SK-N-SH (cell line): ENCODE data around the gene MAP3K5. TPM values are rescaled to one million over a fixed set of nuclear protein-coding genes. Genes with fewer than 3 reads are reported as not detected.
A peak's percentile ranks its signal among the peaks of the same experiment; 100 is the strongest.

Experiments
- CTCF ChIA-PET: fragments of 300-600, 350-600 bp; formaldehyde crosslinking; extraction: SDS; loops from one replicate; lab custom pipeline; 2021; lab: Yijun Ruan, JAX
- POLR2A ChIA-PET: fragments of 350-600 bp; sonication (Branson Sonifier 250); formaldehyde crosslinking; extraction: SDS; loops from one replicate; lab custom pipeline; 2020; ENCODE audit warnings: antibody characterized with exemption, inconsistent platforms; lab: Yijun Ruan, JAX
- DNase-seq: peaks from one replicate; pipeline ENCODE4 v3.0.0; 2012
- H2AFZ ChIP-seq: fragments of 200-600 bp; sonication (generic); 2 replicates; pipeline ENCODE4 v1.8.1; 2016; ENCODE audit warnings: antibody characterized with exemption, mild to moderate bottlenecking, low read depth
- H3F3A ChIP-seq: fragments of 200-600 bp; sonication (generic); replicated peaks from 2 replicates; pipeline ENCODE3; 2016; ENCODE audit warnings: antibody characterized with exemption, mild to moderate bottlenecking; ENCODE audit not compliant: insufficient read depth
- H3K27ac ChIP-seq, 2 experiments: fragments of 200-500 bp in 1 of 2; fragments of 200-600 bp in 1 of 2; sonication (Bioruptor generic) in 1 of 2; sonication (generic), shearing (Covaris generic) in 1 of 2; 2 replicates each; pipeline versions ENCODE4 v1.5.1 to v1.6.1; 2014 to 2016; ENCODE audit warnings: low read depth in 2 of 2, inconsistent platforms in 1 of 2, low read length in 1 of 2, mild to moderate bottlenecking in 1 of 2, mixed read lengths in 1 of 2
- H3K27me3 ChIP-seq: fragments of 200-600 bp; sonication (generic), shearing (Covaris generic); 2 replicates; pipeline ENCODE4 v1.6.1; 2016; ENCODE audit warnings: mixed run types; ENCODE audit not compliant: insufficient read depth
- H3K36me3 ChIP-seq, 2 experiments: fragments of 200-500 bp in 1 of 2; fragments of 200-600 bp in 1 of 2; sonication (Bioruptor generic) in 1 of 2; sonication (generic) in 1 of 2; replicated peaks in 1 of 2; 2 replicates each; pipeline versions ENCODE3 to v1.5.1; 2014 to 2016; ENCODE audit warnings: low read length in 1 of 2, mild to moderate bottlenecking in 1 of 2; ENCODE audit not compliant: insufficient read depth in 2 of 2, control insufficient read depth in 1 of 2
- H3K4me1 ChIP-seq, 2 experiments: fragments of 200-500 bp in 1 of 2; fragments of 200-600 bp in 1 of 2; sonication (Bioruptor generic) in 1 of 2; sonication (generic), shearing (Covaris generic) in 1 of 2; 2 replicates each; pipeline versions ENCODE4 v1.5.1 to v1.6.1; 2014 to 2016; ENCODE audit warnings: low read depth in 1 of 2, low read length in 1 of 2, mixed run types in 1 of 2; ENCODE audit not compliant: insufficient read depth in 2 of 2, control insufficient read depth in 1 of 2
- H3K4me2 ChIP-seq: fragments of 200-600 bp; sonication (generic), shearing (Covaris generic); 2 replicates; pipeline ENCODE4 v1.6.1; 2017; ENCODE audit warnings: mixed run types
- H3K4me3 ChIP-seq, 2 experiments: fragments of 200-500 bp in 1 of 2; fragments of 200-600 bp in 1 of 2; sonication (Bioruptor generic) in 1 of 2; sonication (generic), shearing (Covaris generic) in 1 of 2; 2 replicates each; pipeline versions ENCODE4 v1.5.1 to v1.8.1; 2014 to 2016; ENCODE audit warnings: low read depth in 2 of 2, inconsistent platforms in 1 of 2, low read length in 1 of 2, mild to moderate bottlenecking in 1 of 2, mixed read lengths in 1 of 2, moderate library complexity in 1 of 2
- H3K79me2 ChIP-seq: fragments of 200-600 bp; sonication (generic); 2 replicates; pipeline ENCODE4 v1.8.1; 2017; ENCODE audit warnings: mild to moderate bottlenecking; ENCODE audit not compliant: insufficient read depth
- H3K9ac ChIP-seq: fragments of 200-600 bp; sonication (generic); 2 replicates; pipeline ENCODE4 v1.6.1; 2017; ENCODE audit warnings: mixed run types
- H3K9me2 ChIP-seq: fragments of 200-600 bp; sonication (generic); 2 replicates; pipeline ENCODE4 v1.6.1; 2017; ENCODE audit warnings: mixed run types
- H3K9me3 ChIP-seq: fragments of 200-600 bp; sonication (generic); 2 replicates; pipeline ENCODE4 v1.6.1; 2017; ENCODE audit warnings: mixed run types, mild to moderate bottlenecking, moderate library complexity
- H4K20me1 ChIP-seq: fragments of 200-600 bp; sonication (generic); 2 replicates; pipeline ENCODE4 v1.6.1; 2017; ENCODE audit warnings: mild to moderate bottlenecking, mixed run types; ENCODE audit not compliant: insufficient read depth
- CHD2 ChIP-seq: fragments of 150-350 bp; IDR thresholded peaks from 2 replicates; pipeline ENCODE4 v1.6.1; 2018; ENCODE audit warnings: low read length; ENCODE audit not compliant: partially characterized antibody
- EP300 ChIP-seq, 2 experiments: IDR thresholded peaks; 2 replicates each; pipeline versions ENCODE4 v1.4.0 to v1.6.1; 2012; ENCODE audit warnings: borderline replicate concordance in 1 of 2, low read depth in 1 of 2, low read length in 1 of 2
- EZH2phosphoT487 ChIP-seq: fragments of 200-600 bp; sonication (generic); IDR thresholded peaks from 2 replicates; pipeline ENCODE4 v1.6.1; 2017; ENCODE audit warnings: low read depth, mixed run types, mild to moderate bottlenecking, antibody characterized with exemption, moderate library complexity, borderline replicate concordance
- FOXJ3 ChIP-seq: sonication (generic); formaldehyde crosslinking; IDR thresholded peaks from 2 replicates; pipeline ENCODE4 v1.5.1; 2020; ENCODE audit warnings: mild to moderate bottlenecking, missing genetic modification reagents
- FOXM1 ChIP-seq: IDR thresholded peaks from 2 replicates; pipeline ENCODE4 v1.4.0; 2012; ENCODE audit warnings: low read depth, mild to moderate bottlenecking
- GATA2 ChIP-seq: sonication (generic); formaldehyde crosslinking; IDR thresholded peaks from 2 replicates; pipeline ENCODE4 v1.5.0; 2020; ENCODE audit warnings: mild to moderate bottlenecking, missing genetic modification reagents
- RAD21 ChIP-seq: IDR thresholded peaks from 2 replicates; pipeline ENCODE4 v1.6.1; 2012; ENCODE audit warnings: mild to moderate bottlenecking, low read length
- RXRA ChIP-seq: IDR thresholded peaks from 2 replicates; pipeline ENCODE4 v1.4.0; 2012; ENCODE audit warnings: low read depth, mild to moderate bottlenecking, borderline replicate concordance
- SIN3A ChIP-seq: IDR thresholded peaks from 2 replicates; pipeline ENCODE4 v1.6.1; 2012; ENCODE audit warnings: low read depth, mild to moderate bottlenecking, low read length, moderate library complexity, borderline replicate concordance
- WGBS: methylation state at CpG from one replicate; pipeline ENCODE4 v1.1.6; 2017; ENCODE audit warnings: low lambda C conversion rate; 5-methylcytosine and 5-hydroxymethylcytosine counted together
- polyA plus RNA-seq, 3 experiments: library from polyadenylated mRNA; depleted of rRNA; stranded (reverse); fragments of >200 nt; gene quantifications; 2 replicates each; pipeline ENCODE4 v1.2.3, GENCODE V29; 2012
- TF ChIP-seq, protein P1 (sequence below): fragments of 200-600 bp; sonication (generic); IDR thresholded peaks from 2 replicates; pipeline ENCODE4 v1.6.1; 2017; ENCODE audit warnings: antibody characterized with exemption, mild to moderate bottlenecking, moderate library complexity
- TF ChIP-seq, protein P2 (sequence below): IDR thresholded peaks from 2 replicates; pipeline ENCODE4 v1.4.0; 2012; ENCODE audit warnings: low read depth, borderline replicate concordance
- TF ChIP-seq, protein P3 (sequence below): IDR thresholded peaks from 2 replicates; pipeline ENCODE4 v1.6.1; 2012; ENCODE audit warnings: mild to moderate bottlenecking, low read depth, low read length, moderate library complexity

MAP3K5 gene
- polyA plus RNA-seq, 1 of the 3 experiments (the other 2 are of a cell fraction) = 1.4 TPM

DNA sequence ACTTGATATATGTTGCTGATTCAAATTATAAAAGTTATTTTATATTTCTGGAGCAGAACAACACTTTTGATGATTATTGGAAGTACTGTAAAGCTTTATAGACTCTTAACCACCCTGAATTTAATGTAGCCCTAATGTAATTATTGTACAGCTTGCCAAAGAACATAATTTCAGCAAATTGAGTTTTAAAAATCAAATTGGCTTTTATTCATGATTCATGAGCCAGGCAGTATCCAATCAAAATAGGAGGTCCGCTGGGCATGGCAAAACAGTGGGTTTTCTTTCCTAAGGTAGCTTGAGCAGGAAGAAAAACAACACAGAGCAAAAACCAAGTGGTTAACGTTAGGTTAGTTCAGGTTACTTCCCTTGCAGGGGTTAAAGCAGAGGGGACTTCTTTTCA is 177.3 kb downstream of the MAP3K5 start:
- DNase-seq = peak; percentile 37
- Histone ChIP-seq H3K27ac (peak overlapping the region; percentile 79 to 89; a peak in 3 of 4 replicates), H3K9me3 (no peaks in the 10 kb centered on the region), H3K4me3 (no peak overlapping the region; a peak in 1 of 4 replicates), H3K27me3 (no peaks in the 10 kb centered on the region), H3F3A (peaks cover 18% of the 10 kb centered on the region), H3K79me2 (no peaks in the 10 kb centered on the region), H3K9me2 (no peaks in the 10 kb centered on the region), H2AFZ (no peak overlapping the region), H3K36me3 (no peaks in the 10 kb centered on the region), H3K9ac (no peak overlapping the region), H4K20me1 (no peaks in the 10 kb centered on the region), H3K4me2 (no peak overlapping the region), H3K4me1 (peaks cover 5 to 32% of the 10 kb centered on the region in 2 experiments; a peak in 3 of 4 replicates)
- ChIA-PET CTCF (interaction anchor here (0.6 to 2.9 kb wide), 4 partner anchors 9 to 1531 kb away, joined by 3 to 13 read pairs (median 8); partner anchors contain the start of gene MAP3K5), POLR2A (no interaction called here)
- TF ChIP-seq EZH2phosphoT487 = no peak
- TF ChIP-seq FOXM1 = no peak
- TF ChIP-seq, protein P1, sequence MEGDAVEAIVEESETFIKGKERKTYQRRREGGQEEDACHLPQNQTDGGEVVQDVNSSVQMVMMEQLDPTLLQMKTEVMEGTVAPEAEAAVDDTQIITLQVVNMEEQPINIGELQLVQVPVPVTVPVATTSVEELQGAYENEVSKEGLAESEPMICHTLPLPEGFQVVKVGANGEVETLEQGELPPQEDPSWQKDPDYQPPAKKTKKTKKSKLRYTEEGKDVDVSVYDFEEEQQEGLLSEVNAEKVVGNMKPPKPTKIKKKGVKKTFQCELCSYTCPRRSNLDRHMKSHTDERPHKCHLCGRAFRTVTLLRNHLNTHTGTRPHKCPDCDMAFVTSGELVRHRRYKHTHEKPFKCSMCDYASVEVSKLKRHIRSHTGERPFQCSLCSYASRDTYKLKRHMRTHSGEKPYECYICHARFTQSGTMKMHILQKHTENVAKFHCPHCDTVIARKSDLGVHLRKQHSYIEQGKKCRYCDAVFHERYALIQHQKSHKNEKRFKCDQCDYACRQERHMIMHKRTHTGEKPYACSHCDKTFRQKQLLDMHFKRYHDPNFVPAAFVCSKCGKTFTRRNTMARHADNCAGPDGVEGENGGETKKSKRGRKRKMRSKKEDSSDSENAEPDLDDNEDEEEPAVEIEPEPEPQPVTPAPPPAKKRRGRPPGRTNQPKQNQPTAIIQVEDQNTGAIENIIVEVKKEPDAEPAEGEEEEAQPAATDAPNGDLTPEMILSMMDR = no peak
- TF ChIP-seq RAD21 = no peak
- TF ChIP-seq, protein P2, sequence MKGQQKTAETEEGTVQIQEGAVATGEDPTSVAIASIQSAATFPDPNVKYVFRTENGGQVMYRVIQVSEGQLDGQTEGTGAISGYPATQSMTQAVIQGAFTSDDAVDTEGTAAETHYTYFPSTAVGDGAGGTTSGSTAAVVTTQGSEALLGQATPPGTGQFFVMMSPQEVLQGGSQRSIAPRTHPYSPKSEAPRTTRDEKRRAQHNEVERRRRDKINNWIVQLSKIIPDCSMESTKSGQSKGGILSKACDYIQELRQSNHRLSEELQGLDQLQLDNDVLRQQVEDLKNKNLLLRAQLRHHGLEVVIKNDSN = no peak
- TF ChIP-seq FOXJ3 (CRISPR knock-in tag) = no peak
- TF ChIP-seq EP300 (IDR thresholded peaks at IDR 0.05; ENCODE audit: borderline replicate concordance in 1 of 2, low read depth in 1 of 2, low read length in 1 of 2) = 0 out of 4 replicates have a peak, but pooled peaks of 1 of the 2 experiments have one; percentile 10
- TF ChIP-seq SIN3A = no peak
- TF ChIP-seq, protein P3, sequence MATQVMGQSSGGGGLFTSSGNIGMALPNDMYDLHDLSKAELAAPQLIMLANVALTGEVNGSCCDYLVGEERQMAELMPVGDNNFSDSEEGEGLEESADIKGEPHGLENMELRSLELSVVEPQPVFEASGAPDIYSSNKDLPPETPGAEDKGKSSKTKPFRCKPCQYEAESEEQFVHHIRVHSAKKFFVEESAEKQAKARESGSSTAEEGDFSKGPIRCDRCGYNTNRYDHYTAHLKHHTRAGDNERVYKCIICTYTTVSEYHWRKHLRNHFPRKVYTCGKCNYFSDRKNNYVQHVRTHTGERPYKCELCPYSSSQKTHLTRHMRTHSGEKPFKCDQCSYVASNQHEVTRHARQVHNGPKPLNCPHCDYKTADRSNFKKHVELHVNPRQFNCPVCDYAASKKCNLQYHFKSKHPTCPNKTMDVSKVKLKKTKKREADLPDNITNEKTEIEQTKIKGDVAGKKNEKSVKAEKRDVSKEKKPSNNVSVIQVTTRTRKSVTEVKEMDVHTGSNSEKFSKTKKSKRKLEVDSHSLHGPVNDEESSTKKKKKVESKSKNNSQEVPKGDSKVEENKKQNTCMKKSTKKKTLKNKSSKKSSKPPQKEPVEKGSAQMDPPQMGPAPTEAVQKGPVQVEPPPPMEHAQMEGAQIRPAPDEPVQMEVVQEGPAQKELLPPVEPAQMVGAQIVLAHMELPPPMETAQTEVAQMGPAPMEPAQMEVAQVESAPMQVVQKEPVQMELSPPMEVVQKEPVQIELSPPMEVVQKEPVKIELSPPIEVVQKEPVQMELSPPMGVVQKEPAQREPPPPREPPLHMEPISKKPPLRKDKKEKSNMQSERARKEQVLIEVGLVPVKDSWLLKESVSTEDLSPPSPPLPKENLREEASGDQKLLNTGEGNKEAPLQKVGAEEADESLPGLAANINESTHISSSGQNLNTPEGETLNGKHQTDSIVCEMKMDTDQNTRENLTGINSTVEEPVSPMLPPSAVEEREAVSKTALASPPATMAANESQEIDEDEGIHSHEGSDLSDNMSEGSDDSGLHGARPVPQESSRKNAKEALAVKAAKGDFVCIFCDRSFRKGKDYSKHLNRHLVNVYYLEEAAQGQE = no peak
- TF ChIP-seq CHD2 = peak; percentile 9
- no peak for TF ChIP-seq RXRA
- TF ChIP-seq GATA2 (CRISPR knock-in tag) = no peak
- 34% methylated on average over 2 of the region's 2 CpGs for WGBS
